ENCODE results near the gene UBE2D1.

DNA sequence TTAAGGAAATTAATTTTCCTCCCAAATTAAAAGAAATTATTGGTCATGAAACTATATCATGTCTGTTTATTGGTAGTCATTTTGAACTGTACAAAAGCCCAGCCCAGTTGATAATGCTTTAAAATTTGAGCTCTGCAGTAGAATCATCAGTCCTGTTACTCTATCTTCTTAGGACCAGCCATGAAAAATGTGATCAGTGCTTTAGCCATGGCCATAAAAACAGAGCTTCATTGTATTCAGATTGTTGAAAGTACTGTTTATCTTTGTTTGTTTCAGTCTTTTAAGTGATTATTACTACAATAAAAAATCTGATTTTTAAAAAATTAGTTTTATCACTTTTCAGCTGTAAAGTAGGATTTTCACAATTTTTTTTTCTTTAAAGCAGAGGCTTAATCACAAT is 36.7 kb downstream of the UBE2D1 start:
- TF ChIP-seq, protein P1, sequence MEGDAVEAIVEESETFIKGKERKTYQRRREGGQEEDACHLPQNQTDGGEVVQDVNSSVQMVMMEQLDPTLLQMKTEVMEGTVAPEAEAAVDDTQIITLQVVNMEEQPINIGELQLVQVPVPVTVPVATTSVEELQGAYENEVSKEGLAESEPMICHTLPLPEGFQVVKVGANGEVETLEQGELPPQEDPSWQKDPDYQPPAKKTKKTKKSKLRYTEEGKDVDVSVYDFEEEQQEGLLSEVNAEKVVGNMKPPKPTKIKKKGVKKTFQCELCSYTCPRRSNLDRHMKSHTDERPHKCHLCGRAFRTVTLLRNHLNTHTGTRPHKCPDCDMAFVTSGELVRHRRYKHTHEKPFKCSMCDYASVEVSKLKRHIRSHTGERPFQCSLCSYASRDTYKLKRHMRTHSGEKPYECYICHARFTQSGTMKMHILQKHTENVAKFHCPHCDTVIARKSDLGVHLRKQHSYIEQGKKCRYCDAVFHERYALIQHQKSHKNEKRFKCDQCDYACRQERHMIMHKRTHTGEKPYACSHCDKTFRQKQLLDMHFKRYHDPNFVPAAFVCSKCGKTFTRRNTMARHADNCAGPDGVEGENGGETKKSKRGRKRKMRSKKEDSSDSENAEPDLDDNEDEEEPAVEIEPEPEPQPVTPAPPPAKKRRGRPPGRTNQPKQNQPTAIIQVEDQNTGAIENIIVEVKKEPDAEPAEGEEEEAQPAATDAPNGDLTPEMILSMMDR (conservative IDR thresholded peaks at IDR 0.05; ENCODE audit: low read depth, low read length), result no peak
- TF ChIP-seq EZH2phosphoT487 (IDR thresholded peaks at IDR 0.05; ENCODE audit: borderline replicate concordance, low read length), result no peak
